K562 (cell line): ENCODE results near the gene GABRR2.

Source experiments
- CBX2 ChIP-seq: fragments of 200-600 bp; sonication (generic); IDR thresholded peaks from one replicate; pipeline ENCODE4 v1.6.1; 2012; ENCODE audit warnings: mild to moderate bottlenecking, low read length, inconsistent platforms; ENCODE audit not compliant: insufficient read depth, poor library complexity, severe bottlenecking
- CHD2 ChIP-seq: IDR thresholded peaks from 2 replicates; pipeline ENCODE4 v1.6.1; 2011; ENCODE audit warnings: low read depth, low read length
- CREB1 ChIP-seq, 2 experiments: sonication (generic) in 1 of 2; formaldehyde crosslinking in 1 of 2; IDR thresholded peaks; 2 replicates each; pipeline versions ENCODE4 v1.6.1 to v1.8.0; 2012 to 2022; ENCODE audit warnings: inconsistent platforms in 1 of 2, mild to moderate bottlenecking in 1 of 2, missing genetic modification reagents in 1 of 2, moderate library complexity in 1 of 2
- CTCF ChIP-seq, 3 experiments: IDR thresholded peaks in 2 of 3; conservative IDR thresholded peaks in 1 of 3; 2 replicates each; pipeline ENCODE4 v1.5.1; 2011 to 2012; ENCODE audit warnings: low read length in 3 of 3, mild to moderate bottlenecking in 3 of 3, control low read depth in 2 of 3, improper control_type of control experiment in 1 of 3, inconsistent platforms in 1 of 3, low read depth in 1 of 3, mixed read lengths in 1 of 3, moderate library complexity in 1 of 3; ENCODE audit not compliant: insufficient read depth in 2 of 3
- ELF4 ChIP-seq: fragments of 450-650 bp; formaldehyde crosslinking; IDR thresholded peaks from 2 replicates; pipeline ENCODE4 v1.4.0; 2022; ENCODE audit warnings: missing genetic modification characterization
- HDAC1 ChIP-seq, 2 experiments: fragments of 450-650 bp; IDR thresholded peaks; 2 replicates each; pipeline ENCODE4 v1.6.1; 2016 to 2017; ENCODE audit warnings: inconsistent platforms in 1 of 2, mild to moderate bottlenecking in 1 of 2, moderate library complexity in 1 of 2
- POLR2A ChIP-seq: fragments of 450-650 bp; conservative IDR thresholded peaks from 2 replicates; pipeline ENCODE4 v1.6.1; 2016
- RFX5 ChIP-seq: IDR thresholded peaks from 2 replicates; pipeline ENCODE4 v1.6.1; 2011; ENCODE audit warnings: low read depth, mild to moderate bottlenecking, improper control_type of control experiment, low read length
- TAF7 ChIP-seq: fragments of 450-650 bp; IDR thresholded peaks from 2 replicates; pipeline ENCODE4 v1.6.1; 2016; ENCODE audit warnings: missing genetic modification characterization, missing compliant biosample characterization
- USF1 ChIP-seq: sonication (generic); formaldehyde crosslinking; IDR thresholded peaks from 2 replicates; pipeline ENCODE4 v1.9.0; 2022; ENCODE audit warnings: mild to moderate bottlenecking, missing genetic modification reagents
- YBX1 ChIP-seq: fragments of 450-650 bp; IDR thresholded peaks from 2 replicates; pipeline ENCODE4 v1.7.1; 2016; ENCODE audit warnings: mild to moderate bottlenecking
- ZNF263 ChIP-seq: sonication (generic); formaldehyde crosslinking; IDR thresholded peaks from 2 replicates; pipeline ENCODE4 v1.8.0; 2022; ENCODE audit warnings: mild to moderate bottlenecking, missing genetic modification reagents, borderline replicate concordance
- ZNF561 ChIP-seq: fragments of 450-650 bp; formaldehyde crosslinking; conservative IDR thresholded peaks from 2 replicates; pipeline ENCODE4 v1.4.0; 2020; ENCODE audit warnings: mild to moderate bottlenecking, moderate library complexity

GRCh38 chr6:89357390-89357789 is 42.3 kb upstream of the GABRR2 start:
- TF ChIP-seq CTCF (IDR thresholded peaks at IDR 0.05 in 2 of 3, conservative IDR thresholded peaks at IDR 0.05 in 1 of 3; ENCODE audit: insufficient read depth in 2 of 3, low read depth in 1 of 3, low read length in 3 of 3) = no peak
- no peak for TF ChIP-seq POLR2A
- TF ChIP-seq ZNF561 (CRISPR knock-in tag) = no peak
- TF ChIP-seq USF1 (CRISPR knock-in tag) = no peak
- no peak for TF ChIP-seq CBX2
- TF ChIP-seq ZNF263 (CRISPR knock-in tag) = no peak
- TF ChIP-seq RFX5 = no peak
- TF ChIP-seq HDAC1 (IDR thresholded peaks at IDR 0.05) = no peak
- no peak for TF ChIP-seq YBX1
- no peak for TF ChIP-seq ELF4 (CRISPR knock-in tag)
- no peak for TF ChIP-seq TAF7
- TF ChIP-seq CREB1 (IDR thresholded peaks at IDR 0.05) = no peak
- TF ChIP-seq CREB1 (CRISPR knock-in tag; IDR thresholded peaks at IDR 0.05) = no peak
- TF ChIP-seq CHD2 = no peak
